DOHH2 (cell line): ENCODE data around the gene DNAI4.
"Not testable (repeated sequence)": the region's sequence is repeated elsewhere in the genome, so short reads cannot be mapped to it uniquely, and the experiment has no call there.

Experiments used
- EZH2phosphoT487 ChIP-seq: fragments of 200-600 bp; sonication (generic); IDR thresholded peaks from 2 replicates; pipeline ENCODE4 v1.6.1; 2017; ENCODE audit warnings: borderline replicate concordance, mild to moderate bottlenecking, antibody characterized with exemption, low read length, moderate library complexity, mixed read lengths
- TF ChIP-seq, protein P1 (sequence below): fragments of 200-600 bp; sonication (generic); IDR thresholded peaks from one replicate; pipeline ENCODE4 v1.5.1; 2014; ENCODE audit warnings: antibody characterized with exemption, mild to moderate bottlenecking, low read depth, low read length; ENCODE audit not compliant: poor library complexity, severe bottlenecking

DNA sequence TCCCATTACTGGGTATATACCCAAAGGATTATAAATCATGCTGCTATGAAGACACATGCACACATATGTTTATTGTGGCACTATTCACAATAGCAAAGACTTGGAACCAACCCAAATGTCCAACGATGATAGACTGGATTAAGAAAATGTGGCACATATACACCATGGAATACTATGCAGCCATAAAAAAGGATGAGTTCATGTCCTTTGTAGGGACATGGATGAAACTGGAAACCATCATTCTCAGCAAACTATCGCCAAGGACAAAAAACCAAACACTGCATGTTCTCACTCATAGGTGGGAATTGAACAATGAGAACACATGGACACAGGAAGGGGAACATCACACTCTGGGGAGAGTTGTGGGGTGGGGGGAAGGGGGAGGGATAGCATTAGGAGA lies 138.9 kb downstream of the DNAI4 start:
- TF ChIP-seq, protein P1, sequence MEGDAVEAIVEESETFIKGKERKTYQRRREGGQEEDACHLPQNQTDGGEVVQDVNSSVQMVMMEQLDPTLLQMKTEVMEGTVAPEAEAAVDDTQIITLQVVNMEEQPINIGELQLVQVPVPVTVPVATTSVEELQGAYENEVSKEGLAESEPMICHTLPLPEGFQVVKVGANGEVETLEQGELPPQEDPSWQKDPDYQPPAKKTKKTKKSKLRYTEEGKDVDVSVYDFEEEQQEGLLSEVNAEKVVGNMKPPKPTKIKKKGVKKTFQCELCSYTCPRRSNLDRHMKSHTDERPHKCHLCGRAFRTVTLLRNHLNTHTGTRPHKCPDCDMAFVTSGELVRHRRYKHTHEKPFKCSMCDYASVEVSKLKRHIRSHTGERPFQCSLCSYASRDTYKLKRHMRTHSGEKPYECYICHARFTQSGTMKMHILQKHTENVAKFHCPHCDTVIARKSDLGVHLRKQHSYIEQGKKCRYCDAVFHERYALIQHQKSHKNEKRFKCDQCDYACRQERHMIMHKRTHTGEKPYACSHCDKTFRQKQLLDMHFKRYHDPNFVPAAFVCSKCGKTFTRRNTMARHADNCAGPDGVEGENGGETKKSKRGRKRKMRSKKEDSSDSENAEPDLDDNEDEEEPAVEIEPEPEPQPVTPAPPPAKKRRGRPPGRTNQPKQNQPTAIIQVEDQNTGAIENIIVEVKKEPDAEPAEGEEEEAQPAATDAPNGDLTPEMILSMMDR = not testable (repeated sequence)
- TF ChIP-seq EZH2phosphoT487 = not testable (repeated sequence)
